HG03095 (cell line): ENCODE measurements around the gene TBX3.
"Not testable (repeated sequence)": the region's sequence is repeated elsewhere in the genome, so short reads cannot be mapped to it uniquely, and the experiment has no call there.

Experiments used
- ATAC-seq: cut with Tn5 transposase; IDR thresholded peaks from one replicate; pipeline ENCODE4 v1.9.1; 2021; ENCODE audit warnings: moderate library complexity; ENCODE audit not compliant: unreplicated experiment

TBX3 gene

DNA sequence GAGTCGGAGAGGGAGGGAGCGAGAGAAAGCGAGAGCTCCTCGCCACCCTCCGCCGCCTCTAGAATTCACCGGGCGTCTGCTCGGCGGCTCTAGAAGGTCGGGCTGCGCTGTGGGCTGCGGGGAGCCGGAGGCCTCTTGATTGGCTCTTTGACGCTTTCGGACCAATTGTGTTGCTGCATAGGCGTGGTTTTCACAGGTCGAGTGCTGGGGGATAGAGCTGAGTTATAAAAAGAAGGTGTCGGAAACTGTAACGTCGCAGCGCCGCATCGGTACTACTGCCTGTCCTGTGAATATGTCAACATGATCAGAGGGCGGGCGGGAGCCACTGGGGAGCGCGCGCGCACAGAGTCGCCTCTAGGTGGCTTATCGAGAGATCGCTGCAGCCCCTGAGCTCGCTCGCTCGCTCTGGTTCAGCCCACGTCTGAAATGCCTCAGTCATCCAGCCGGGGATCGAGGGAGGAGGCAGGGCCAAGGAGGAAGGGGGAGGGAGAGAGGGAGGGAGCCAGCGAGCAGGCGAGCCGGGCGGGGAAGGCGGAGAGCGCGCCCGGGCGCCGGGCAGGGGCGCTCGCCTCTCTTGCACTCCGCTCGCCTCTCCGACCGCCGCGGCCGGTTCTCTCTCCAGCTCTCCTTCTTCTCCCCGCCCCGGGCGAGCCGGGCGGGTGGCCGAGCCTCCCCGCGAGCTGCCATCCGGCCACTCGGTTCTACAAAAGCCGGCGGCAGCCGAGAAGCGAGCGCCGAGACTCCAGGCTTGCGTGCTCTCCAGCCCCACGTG, at the start of gene TBX3:
Gene TBX3 (minus strand): TSS at position 78 of the 772 bp plus-strand sequence. CDS start 975 bp downstream, outside the sequence.
- ATAC-seq = no peak

DNA sequence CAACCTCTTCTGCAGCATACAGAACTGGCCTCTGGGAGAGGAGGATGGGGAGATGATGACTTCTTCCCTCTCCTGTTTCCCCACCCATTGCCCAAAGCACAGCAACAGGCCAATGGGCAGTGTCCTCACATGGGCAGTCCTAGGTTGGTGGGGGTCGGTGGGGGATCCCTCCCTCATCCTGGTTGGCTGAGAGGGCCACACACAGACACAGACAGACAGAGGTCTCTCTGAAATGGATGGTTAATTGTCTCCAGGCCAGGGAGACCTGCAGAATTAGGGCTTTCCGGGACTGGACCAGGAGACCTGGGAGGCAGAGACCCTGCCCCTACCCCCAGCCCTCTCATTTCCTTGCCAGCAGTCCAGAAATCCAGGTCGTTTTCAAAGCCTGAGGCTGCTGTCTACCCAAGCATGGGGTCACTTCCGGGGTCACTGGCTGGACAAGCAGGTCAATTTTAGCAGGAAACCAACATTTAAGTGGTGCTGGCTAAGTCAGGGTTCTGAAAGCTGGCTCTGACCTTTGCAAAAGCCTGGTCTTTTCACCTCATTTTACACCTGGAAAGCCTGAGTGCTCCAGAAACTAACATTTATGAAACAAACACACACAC, 48.6 kb upstream of the TBX3 start:
- no peak for ATAC-seq

DNA sequence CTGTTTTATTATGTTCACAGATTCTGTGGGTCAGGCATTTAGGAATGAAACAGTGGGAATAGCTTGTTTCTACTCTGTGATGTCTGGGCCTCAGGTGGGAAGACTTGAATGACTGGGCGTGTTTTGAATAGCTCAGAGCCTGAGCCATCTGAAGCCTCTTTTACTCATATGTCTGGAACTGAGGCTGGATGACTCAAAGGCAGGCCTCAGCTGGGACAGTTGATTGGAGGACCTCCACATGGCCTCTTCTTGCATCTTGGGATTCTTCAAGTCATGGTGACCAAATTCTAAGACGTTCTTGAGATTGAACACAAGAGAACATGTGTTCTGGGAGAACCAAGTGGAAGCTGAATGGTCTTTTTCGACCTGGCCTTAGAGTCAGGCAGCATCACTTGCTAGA, 45.8 kb upstream of the TBX3 start:
- no peak for ATAC-seq

DNA sequence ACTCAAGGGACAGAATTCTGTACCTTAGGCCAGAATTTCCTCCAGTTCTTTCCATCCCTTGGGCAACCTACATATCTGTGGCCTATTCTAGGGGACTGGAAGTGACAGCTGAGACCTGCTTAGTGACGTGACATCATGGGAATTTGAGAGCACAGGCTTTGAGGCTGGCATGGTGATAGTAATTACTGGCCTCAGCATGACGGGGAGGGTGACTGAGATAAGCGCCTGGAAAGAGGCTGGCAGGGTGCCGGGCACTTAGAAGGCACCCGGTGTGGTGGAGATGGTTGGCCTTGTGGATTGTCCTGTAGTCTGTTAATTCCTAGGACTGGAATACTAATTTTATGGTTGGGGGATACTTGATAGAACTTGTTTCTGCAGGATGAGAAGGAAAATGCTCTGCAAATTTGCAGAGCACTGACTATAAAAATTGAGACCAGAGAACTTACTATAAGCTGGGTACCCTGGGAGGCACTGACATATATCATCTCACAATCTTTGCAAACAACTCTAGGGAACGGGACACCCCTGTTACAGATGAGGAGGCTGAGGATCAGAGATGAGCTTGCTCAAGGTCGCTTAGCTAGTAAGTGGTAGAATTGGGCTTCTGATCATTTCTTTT, 42.2 kb upstream of the TBX3 start:
- no peak for ATAC-seq

DNA sequence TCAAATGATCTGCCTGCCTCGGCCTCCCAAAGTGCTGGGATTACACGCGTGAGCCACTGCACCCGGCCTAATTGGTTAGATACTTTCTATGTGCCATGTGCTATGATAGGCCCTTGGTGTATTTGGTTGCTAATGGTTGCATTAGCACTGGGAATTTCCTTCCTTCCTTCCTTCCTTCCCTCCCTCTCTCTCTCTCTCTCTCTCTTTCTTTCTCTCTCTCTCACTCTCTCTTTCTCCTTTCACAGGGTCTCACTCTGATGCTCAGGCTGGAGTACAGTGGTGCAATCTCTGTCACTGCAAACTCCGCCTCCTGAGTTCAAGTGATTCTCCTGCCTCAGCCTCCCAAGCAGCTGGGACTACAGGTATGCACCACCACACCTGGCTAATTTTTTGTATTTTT, 38.2 kb upstream of the TBX3 start:
- not testable (repeated sequence) for ATAC-seq

DNA sequence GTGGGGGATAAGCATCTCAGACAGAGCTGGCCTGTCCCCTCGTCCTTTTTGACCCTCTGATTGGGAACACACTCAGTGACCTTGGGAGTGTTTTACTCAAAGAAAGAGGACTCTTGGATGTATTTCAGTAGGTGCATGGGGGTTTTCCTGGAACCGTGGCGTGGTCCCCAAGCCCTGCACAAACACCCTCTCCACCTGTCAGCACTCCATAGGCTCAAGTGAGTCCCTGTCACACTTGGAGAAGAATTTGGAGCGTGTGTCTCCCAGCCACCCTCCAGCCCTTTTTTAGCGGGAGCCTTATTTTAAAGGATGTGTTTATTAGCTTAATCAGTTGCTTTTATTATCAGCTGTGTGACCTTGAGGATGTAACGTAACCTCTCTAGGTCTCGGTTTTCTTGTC, 37.3 kb upstream of the TBX3 start:
- ATAC-seq = no peak

DNA sequence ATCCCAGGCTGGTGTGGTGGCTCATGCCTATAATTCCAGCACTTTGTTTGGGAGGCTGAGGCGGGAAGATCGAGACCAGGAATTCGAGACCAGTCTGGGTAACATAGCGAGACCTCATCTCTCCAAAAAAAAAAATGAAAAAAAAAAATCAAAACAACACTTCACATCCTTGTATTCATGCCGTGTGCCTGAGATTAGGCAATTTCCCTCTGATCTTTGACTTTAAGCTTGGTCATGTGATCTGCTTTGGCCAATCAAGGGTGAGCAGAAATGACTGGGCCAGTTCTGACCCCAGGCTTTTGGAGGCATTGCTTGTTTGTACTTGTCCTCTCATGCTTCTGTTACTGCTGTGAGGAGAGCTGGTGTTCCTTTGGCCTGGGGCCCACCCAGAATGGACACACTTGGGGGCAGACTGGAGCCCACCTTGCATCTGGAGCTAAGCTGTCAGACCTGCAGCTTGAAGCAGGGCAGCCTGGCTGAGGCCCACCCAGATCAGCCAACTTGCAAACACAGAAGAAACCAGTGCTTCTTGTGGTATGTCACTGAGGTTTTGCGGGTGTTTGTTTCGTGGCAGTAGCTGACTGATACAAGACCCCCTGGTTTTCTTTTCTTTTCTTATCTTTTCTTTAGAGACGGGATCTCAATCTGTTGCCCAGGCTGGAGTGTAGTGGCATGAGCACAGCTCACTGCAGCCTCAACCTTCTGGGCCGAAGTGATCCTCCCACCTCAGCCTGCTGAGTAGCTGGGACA, 29.7 kb upstream of the TBX3 start:
- no peak for ATAC-seq

DNA sequence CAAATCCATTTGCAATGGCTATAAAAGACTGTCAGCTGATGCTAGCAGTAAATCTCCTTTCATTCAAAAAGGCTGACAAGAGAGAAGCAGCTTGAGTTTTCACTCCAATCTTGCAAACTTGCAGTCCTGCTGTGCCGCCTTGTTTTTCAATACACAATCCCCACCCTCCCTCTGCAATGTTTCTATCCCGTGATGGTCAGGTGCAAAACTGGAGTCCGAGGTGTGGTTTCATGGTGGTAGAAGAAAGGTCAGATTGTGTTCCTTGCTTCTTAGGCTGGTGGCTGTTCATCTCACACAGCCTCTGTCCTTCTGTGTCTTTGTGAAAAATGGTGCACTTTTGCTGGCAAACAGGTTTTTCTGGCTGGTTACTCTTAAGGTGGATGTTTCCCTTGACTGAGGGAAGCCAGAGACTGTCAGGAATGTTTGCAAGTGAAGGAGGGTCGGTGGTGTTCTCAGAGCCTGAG, 27.7 kb upstream of the TBX3 start:
- ATAC-seq = no peak

DNA sequence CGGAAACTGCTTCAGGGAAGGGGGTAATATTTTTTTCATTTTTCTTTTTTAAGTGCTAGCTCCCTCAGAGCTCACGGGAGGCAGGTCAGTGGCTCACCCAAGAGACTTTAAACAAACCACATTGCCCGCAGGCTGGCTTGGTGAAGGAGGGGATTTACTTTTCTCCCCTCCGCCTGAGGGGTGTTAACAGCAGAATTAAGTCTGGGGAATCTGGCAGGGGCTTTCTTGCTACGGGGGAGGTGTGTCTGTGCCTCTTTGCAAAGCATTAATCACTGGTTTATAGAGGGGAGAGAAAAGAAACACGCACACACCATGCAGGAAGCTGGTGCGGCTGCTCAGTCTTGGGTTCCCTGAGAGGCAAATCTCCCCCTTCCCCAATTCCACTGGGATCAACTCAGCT, 26.2 kb upstream of the TBX3 start:
- no peak for ATAC-seq

DNA sequence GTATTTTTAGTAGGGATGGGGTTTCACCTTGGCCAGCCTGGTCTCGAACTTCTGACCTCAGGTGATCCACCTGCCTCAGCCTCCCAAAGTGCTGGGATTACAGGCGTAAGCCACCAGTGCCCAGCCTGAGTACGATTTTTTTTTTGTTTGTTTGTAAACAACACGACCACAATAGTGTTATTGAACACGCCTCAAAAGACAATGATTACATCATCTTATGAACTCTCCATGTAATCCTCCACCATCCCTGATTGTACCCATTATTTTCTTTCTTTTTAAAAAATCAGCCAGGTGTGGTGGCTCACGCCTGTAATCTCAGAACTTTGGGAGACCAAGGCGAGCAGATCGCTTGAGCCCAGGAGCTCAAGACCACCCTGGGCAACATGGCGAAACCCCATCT, 25.1 kb upstream of the TBX3 start:
- ATAC-seq = no peak

DNA sequence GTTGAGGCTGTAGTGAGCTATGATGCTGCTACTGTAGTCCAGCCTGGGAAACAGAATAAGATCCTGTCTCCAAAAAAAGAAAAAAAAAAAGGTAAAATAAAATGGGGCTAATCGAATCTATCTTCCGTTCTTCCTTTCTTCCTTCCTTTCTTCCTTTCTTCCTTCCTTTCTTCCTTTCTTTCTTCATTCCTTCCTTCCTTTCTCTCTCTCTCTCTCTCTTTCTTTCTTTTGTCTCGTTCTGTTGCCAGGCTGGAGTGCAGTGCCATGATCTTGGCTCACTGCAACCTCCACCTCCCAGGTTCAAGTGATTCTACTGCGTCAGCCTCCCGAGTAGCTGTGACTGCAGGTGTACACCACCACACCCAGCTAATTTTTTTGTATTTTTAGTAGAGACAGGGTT, 24.6 kb upstream of the TBX3 start:
- ATAC-seq = not testable (repeated sequence)

DNA sequence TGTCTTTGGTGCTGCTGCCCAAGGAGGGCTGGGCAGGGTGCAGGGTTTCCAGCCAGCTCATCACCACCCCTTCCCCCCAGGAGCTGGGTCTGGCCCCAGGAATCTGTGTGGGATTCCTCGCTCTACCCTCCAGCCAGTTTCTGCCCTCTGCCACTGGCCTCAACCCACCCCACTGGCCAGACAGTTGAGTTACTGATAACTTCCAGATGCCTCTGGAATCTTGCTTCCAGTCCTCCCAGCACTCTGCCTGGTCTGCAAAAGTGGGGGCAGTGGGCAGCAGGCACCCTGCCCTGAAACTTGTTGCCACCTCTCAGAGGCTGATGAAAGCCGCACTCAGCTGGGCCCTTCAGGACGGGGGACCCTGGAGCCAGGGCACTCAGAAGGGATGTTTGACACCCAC, 20.1 kb upstream of the TBX3 start:
- ATAC-seq = no peak

DNA sequence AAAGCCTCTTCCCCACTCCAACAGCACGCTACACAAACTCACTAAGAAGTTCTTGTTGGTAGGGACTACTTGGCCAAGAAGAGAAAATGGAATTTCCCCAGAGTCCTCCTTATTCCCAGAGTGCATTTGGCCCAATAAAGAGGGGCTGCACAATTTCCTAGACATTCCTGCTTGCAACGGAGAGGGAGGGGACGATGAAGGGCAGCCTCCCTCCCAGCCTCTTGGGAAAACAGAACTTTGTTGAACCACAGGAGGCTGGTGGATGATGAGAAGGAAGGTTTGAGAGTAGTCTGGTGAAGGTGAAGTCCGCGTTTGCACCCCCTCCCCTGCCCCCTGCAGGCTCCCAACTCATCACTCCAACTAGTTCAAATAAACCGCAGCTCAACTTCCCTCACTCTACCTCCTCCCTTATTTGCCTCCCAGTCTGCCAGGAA, 19.1 kb upstream of the TBX3 start:
- ATAC-seq = no peak

DNA sequence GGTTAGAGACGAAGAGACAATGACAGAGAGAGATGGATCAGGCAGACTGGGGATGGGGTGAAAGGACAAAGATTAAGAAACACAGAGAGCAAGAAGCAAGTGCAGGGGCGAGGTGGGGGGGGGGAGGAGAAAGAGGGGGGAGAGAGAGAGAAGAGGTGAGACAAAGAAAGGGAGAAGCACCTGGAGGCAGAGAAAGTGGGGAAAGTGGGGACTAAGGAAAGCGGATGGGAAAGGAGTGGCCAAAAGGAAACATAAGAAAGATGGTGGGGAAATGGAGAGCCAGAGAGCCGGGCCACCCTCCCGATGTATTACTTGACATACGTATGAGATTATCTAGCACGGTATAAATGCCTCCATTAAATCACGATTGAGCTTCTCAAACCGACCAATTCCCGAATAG, 18.5 kb upstream of the TBX3 start:
- ATAC-seq = no peak

DNA sequence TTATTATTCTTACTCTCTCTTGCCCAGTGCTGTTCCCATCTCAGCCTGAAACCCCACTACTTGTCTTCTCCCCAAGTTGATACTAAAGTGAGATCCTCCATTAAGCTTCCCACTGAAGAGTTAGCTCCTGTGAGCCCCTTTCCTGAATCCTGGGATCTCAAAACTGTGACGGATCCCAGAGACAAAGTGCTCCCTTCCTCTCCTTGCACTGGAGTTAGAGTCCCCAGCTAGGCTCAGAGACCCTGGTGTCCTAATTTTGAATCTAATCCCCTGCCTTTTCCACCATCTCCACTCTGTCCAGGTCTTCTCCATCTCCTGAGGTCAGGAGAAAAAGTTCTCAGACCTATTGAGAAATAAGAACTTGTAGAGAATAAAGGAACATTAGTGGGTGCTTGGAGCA, 17.6 kb upstream of the TBX3 start:
- no peak for ATAC-seq

DNA sequence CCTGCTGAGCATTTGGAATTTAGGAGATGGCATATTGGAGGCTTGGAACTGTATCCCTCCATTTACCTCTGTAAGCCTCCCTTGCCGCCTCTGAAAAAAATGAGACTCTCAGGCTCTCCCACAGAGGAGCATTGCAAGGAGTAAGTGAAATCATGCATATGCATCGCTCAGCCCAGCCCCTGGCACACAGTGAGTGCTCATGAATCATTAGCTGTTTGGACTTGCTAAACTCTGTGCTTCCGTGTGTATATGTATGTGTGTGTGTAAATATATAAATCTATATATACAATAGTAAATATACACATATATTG, 17.1 kb upstream of the TBX3 start:
- ATAC-seq = no peak

DNA sequence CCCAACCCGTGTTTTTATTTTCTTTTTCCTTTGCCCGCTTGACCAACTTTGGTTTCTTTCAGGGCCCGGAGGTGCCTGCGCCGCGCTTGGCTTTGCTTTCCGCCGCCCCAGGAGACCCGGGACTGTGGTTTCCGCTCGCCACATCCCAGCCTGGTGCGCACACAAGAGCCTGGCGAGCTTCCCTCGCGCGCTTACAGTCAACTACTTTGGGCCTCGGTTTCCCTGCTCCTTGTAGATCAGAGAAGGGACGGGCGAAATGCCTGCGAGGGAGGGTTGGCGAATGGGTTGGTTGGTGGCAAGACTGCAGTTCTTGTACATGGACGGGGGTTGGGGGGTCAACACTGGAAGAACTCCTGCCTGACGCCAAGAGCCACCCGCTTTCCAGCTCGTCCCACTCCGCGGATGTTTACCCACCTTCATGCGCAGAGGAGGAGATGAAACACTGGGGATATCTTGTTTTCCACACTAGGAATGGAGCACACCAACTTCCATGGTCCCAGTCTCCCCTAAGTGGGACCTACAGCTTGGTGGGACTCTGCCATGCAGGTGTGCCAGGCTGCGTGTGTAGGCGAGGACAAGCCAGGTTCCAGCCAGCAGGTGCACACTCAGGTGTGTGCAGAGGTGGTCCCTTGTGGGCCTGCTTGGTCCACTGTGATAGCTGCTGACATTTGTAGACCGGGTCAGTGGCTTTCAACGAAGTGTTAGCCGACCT, 16.6 kb upstream of the TBX3 start:
- no peak for ATAC-seq

DNA sequence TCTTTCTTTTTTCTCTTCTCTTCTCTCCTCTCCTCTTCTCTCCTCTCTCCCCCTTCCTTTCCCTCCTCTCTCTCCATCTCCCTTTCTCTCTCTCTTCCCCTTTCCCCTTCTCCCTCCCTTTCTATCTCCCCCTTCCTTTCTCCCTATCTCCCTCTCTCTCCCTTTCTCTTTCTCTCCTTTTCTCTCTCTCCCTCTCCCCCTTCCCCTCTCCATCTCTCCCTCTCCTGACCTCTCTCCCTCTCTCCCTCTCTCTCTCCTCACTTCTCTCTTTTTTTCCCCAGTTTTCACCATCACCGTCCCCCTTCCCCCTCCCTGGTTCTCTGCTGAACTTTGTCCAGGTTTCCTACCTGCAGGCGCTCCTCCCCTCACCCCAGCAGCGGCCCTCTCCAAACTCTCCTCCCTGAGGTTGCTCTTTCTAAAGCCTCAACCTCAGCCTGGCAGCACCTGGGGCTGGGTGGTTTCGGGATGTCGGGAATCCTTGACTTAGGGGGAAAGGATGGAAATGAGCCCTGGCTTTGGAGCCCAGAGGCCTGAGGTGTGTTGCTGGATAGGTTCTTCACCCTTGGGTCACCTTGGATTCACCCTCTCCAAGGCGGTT, 14.7 kb upstream of the TBX3 start:
- no peak for ATAC-seq

DNA sequence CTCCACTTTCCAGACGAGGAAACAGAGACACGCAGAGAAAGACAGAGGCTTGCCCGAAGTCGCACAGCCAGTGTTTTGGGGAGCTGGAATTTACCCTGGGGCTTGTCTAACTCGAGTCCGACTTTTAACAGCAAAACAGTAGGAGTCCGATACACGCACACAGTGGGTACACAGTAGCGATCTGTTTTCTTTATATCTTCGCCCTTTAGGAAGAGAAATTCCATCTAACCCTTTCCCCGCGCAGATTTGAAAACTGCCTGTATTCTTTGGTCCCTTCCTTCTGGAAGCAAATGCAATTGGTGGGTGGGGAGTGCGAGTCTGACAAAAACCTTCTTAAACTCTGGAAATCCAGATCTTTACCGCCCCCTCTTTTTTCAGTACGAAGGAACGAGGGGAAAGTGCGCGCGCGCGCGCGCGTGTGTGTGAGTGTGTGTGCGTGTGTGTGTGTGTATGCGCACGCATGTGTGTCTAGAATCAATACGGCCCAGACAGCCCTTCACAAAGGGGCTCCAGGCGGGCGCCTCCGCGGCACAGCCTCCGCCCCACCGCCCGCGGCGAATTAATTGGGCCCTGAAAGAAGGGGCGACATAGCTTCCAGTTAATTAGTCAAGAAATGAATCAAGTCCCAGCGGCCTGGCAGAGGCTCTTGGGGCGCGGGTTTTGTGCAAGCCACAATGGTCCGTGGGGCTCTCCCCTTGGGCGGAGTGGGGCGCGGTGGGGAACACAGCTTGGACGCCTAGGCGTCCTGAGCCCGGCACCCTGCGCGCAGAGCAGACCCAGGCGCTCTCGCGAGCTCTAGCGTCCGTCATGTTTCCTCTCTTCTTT, 14.0 kb upstream of the TBX3 start:
- no peak for ATAC-seq

DNA sequence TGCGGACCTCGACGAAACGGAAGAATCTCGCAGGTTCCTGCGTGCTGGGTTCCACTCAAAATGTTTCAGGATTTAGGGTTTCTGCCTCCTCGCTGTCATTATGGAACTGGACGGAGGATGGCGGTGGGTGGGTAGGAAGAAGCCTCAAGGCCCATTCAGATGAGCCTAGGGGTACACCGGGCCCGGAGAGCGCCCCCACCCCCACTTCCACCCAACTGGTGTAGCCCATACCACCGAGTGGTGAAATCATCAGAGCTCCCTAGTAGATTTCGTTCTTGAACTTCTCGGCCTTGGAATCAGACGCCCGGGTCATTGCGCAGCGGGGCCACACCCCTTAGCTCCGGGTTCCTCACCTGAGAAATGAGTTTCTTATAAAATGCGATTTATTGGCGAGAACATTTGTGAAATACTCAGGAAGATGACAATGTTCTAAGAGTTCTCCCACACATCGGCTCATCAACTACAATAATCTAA, 13.3 kb upstream of the TBX3 start:
- no peak for ATAC-seq
